GM15510 (cell line): ENCODE data around the gene UPF2.

Experiments
- POLR2A ChIP-seq: IDR thresholded peaks from 3 replicates; pipeline ENCODE4 v1.6.1; 2011; ENCODE audit warnings: borderline replicate concordance; ENCODE audit not compliant: insufficient read length; ENCODE audit errors: extremely low read depth

UPF2 gene

GRCh38 chr10:11887381-11888227 is 155.0 kb downstream of the UPF2 start:
- TF ChIP-seq POLR2A, result no peak

GRCh38 chr10:11886851-11887250 is 155.8 kb downstream of the UPF2 start:
- TF ChIP-seq POLR2A, result no peak

- TF ChIP-seq POLR2A, result no peak
These were observed 156.5 kb downstream of the UPF2 start for GRCh38 chr10:11886138-11886474.

- no peak for TF ChIP-seq POLR2A
These were observed 157.0 kb downstream of the UPF2 start for GRCh38 chr10:11885437-11886137.

- TF ChIP-seq POLR2A, result no peak
These were observed 157.7 kb downstream of the UPF2 start for GRCh38 chr10:11884706-11885423.

GRCh38 chr10:11882646-11883375 is 159.8 kb downstream of the UPF2 start:
- no peak for TF ChIP-seq POLR2A

GRCh38 chr10:11881477-11882417 is 160.9 kb downstream of the UPF2 start:
- no peak for TF ChIP-seq POLR2A

GRCh38 chr10:11881030-11881476 is 161.6 kb downstream of the UPF2 start:
- TF ChIP-seq POLR2A, result no peak

GRCh38 chr10:11880151-11881029 is 162.2 kb downstream of the UPF2 start:
- no peak for TF ChIP-seq POLR2A

- no peak for TF ChIP-seq POLR2A
These were observed 163.1 kb downstream of the UPF2 start for GRCh38 chr10:11879387-11880094.

- no peak for TF ChIP-seq POLR2A
These were observed 163.8 kb downstream of the UPF2 start for GRCh38 chr10:11878776-11879175.

- no peak for TF ChIP-seq POLR2A
These were observed 165.1 kb downstream of the UPF2 start for GRCh38 chr10:11877591-11877905.
